Suprapubic skin (tissue), 3 donors: ENCODE data around the gene HACE1.

Experiments used
- CTCF ChIP-seq, 2 donors: fragments of 200-600 bp in 1 of 2; fragments of 450-650 bp in 1 of 2; sonication (generic) in 1 of 2; IDR thresholded peaks; one replicate each; pipeline ENCODE4 v1.5.1; 2016 to 2019; ENCODE audit warnings: antibody characterized with exemption in 2 of 2, mild to moderate bottlenecking in 1 of 2, moderate library complexity in 1 of 2
- POLR2A ChIP-seq, 2 donors: fragments of 450-650 bp; IDR thresholded peaks; one replicate each; pipeline ENCODE4 v1.6.1; 2017; ENCODE audit warnings: antibody characterized with exemption in 2 of 2, mild to moderate bottlenecking in 2 of 2, moderate library complexity in 2 of 2

GRCh38 chr6:104718672-104719071, 141.0 kb downstream of the HACE1 start:
- TF ChIP-seq CTCF (IDR thresholded peaks at IDR 0.05) (no peak), POLR2A (IDR thresholded peaks at IDR 0.05) (no peak)
